ENCODE data around the gene SRC.

SRC gene

DNA sequence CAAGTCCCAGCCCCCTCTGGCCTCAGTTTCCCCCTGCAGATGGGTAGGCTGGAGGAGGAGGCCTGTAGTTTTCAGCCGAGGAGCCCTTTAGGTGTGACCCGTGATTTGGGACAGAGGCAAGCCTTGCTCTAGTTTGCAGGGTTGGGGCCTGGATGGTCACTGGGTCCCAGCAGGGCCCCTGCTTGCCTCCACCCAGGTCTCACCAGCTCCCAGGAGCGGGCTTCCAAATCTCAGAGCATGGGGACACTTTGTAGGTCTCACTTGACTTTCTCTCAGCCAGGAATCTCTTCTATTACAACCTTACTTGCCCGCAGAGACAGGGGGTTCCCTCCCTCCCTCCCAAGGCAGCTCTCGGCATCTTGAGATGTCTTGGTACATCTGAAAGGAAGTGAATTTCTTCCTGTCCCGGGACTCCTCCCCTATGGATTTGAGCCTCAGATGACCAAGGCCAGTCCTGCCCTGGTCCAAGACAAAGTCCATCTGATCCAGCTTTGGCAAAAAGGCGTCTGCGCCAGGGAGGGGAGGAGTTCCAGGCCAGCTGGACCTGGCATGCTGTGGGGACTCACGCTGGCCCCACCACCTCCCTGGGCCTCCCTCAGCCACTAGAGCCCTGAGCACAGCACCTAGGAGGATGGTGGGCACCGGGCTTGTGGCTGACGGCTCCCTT, 47.4 kb downstream of the SRC start:
- TF ChIP-seq, protein P1, sequence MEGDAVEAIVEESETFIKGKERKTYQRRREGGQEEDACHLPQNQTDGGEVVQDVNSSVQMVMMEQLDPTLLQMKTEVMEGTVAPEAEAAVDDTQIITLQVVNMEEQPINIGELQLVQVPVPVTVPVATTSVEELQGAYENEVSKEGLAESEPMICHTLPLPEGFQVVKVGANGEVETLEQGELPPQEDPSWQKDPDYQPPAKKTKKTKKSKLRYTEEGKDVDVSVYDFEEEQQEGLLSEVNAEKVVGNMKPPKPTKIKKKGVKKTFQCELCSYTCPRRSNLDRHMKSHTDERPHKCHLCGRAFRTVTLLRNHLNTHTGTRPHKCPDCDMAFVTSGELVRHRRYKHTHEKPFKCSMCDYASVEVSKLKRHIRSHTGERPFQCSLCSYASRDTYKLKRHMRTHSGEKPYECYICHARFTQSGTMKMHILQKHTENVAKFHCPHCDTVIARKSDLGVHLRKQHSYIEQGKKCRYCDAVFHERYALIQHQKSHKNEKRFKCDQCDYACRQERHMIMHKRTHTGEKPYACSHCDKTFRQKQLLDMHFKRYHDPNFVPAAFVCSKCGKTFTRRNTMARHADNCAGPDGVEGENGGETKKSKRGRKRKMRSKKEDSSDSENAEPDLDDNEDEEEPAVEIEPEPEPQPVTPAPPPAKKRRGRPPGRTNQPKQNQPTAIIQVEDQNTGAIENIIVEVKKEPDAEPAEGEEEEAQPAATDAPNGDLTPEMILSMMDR (IDR thresholded peaks at IDR 0.05; ENCODE audit: control insufficient read depth, extremely low read depth, insufficient read depth): no peak
- no peak overlapping the region for H3K4me3 ChIP-seq (ENCODE audit: low read depth, low read length)
- no peak for DNase-seq (ENCODE audit: low read depth)

DNA sequence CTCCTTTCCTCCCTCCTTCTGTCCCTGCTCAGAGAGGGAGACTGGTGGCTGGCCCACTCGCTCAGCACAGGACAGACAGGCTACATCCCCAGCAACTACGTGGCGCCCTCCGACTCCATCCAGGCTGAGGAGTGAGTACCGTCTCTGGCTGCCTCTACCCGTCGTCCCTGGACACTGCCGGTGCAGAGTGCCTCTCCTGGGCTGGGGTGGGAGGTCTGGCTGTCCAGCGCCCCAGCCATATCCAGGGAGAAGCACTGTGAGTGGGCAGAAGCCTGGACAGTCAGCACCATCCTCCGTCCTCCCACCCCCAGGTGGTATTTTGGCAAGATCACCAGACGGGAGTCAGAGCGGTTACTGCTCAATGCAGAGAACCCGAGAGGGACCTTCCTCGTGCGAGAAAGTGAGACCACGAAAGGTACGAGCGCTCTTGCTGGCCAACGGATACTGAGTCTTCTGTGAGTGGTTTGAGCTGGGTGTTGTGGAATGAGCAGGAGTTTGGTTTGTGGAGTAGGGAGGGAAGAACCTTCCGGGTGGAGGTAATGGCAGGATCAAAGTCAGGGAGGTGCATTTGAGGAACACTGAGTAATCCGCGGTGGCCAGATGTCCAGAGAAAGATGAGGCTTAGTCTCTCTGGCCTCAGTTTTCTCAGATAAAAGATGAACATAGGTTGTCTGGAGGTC, 48.1 kb downstream of the SRC start:
- no peak for DNase-seq (ENCODE audit: low read depth)
- H3K4me3 ChIP-seq (ENCODE audit: low read depth, low read length): no peak overlapping the region
- TF ChIP-seq, protein P1 (IDR thresholded peaks at IDR 0.05; ENCODE audit: control insufficient read depth, extremely low read depth, insufficient read depth): no peak

DNA sequence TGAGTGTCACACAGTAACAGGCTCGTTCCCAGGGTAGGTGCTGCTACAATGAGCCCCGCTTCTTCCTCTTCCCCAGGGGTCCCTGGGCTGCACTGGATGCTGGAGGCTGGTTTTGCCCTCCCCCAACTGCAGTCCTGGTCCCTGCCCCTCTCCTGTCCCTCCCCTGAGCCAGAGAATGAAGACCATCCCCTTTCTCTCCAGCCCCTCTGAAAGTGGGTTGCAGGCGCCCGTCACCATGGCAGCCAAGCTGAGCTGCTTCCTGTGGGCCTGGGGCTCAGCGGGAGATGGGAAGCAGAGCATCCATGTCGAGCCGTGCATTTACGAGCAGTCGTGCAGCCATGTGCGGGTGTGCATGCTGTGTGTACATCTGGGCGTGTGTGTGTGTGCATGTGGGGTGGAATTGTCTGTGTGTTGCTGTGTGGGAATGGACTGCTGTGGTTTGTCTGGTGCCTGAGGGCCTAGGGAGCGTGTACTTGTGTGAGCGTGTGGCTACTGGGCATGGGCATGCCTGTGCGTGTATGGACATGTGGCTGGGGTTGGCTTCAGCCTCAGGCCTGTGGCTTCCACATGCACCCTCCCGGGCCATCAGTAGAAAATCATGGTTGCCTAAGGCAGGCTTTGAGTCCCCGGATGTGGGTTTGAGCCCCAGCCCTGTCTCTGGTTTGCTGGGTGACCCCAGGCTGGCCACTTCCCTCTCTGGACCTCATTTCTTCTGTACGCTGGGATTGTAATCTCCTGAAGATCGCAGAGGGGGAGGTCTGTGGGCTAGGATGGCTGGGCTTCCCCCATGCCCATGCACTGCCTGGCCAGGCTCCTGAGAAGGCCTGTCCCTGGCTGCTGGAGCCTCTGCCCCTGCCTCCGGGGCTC, 48.8 kb downstream of the SRC start:
- no peak for DNase-seq (ENCODE audit: low read depth)
- H3K4me3 ChIP-seq (ENCODE audit: low read depth, low read length): no peak overlapping the region
- TF ChIP-seq, protein P1 (IDR thresholded peaks at IDR 0.05; ENCODE audit: control insufficient read depth, extremely low read depth, insufficient read depth): no peak

DNA sequence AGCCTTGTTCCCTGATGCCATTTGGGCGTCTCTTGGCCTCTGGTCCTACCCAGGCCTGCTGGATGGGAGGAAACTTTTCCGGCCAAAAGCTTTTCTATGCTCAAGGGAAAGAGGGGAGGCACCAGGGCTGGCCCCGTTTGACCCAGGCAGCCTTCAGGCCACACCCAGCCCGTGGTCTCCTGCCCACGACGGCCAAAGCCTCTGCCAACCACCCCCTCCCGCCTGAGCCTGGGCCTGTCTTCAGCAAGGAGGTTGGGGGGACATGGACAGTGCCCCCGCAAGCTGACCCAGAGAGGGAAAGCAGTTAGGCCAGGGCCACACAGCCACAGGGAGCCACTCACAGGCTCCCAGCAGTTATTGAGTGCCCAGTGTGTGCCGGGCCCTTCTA, 49.5 kb downstream of the SRC start:
- DNase-seq (ENCODE audit: low read depth): no peak
- no peak overlapping the region for H3K4me3 ChIP-seq (ENCODE audit: low read depth, low read length)
- TF ChIP-seq, protein P1 (IDR thresholded peaks at IDR 0.05; ENCODE audit: control insufficient read depth, extremely low read depth, insufficient read depth): no peak

DNA sequence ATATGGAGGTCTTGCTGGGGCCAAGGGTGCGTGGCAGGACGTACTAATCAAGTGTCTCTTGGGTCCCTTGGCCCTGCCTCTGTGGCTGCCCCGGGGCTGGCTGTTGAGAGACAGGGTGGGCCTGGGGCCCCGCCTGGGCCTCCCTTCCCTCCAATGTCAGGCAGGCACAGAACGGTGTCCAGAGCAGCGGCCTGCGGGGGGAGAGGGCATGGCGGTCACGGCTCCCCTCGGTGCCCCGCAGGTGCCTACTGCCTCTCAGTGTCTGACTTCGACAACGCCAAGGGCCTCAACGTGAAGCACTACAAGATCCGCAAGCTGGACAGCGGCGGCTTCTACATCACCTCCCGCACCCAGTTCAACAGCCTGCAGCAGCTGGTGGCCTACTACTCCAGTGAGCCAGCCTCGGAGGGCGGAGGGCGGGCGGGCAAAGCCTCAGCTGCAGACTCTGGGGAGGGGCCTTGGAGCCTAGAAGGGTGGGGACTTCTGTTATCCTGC, 50.0 kb downstream of the SRC start:
- DNase-seq (ENCODE audit: low read depth): no peak
- TF ChIP-seq, protein P1 (IDR thresholded peaks at IDR 0.05; ENCODE audit: control insufficient read depth, extremely low read depth, insufficient read depth): no peak
- no peak overlapping the region for H3K4me3 ChIP-seq (ENCODE audit: low read depth, low read length)

DNA sequence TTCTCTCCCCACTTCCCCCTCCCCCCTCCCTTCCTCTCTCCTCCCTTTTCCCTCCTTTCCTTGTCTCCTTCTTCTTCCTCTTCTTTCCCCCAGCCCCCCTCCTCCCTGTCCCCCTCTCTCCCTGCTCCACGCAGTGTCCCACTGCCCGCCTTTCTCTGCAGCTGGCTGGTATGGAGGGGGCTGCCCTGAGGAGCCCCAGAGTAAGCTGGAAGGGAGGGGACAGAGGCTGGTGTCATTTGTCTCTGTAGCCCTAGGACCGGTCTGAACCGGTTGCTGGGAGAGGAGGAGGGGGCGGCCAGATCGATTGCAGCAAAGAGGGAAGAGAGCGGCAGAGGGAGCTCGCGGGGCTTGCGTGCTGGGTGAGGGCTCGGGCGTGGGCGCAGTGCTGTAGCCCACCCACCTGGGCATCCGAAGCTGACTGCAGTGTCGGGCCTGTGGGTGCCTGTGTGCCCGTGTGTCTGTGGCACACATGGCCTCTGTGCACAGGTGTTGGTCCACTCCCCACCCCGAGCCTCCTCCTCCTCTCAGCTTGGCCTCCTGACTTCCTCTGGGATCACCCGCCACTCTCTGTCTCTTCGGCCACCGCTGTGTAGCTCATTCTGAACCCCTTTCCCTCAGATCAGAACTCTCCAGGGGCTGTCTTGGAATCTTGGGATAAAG, 50.6 kb downstream of the SRC start:
- H3K4me3 ChIP-seq (ENCODE audit: low read depth, low read length): no peak overlapping the region
- no peak for DNase-seq (ENCODE audit: low read depth)
- TF ChIP-seq, protein P1 (IDR thresholded peaks at IDR 0.05; ENCODE audit: control insufficient read depth, extremely low read depth, insufficient read depth): no peak
